C4-2B (cell line): ENCODE results near the gene TTBK2.

Experiments
- ZFX ChIP-seq: fragments of 450-650 bp; IDR thresholded peaks from 2 replicates; pipeline ENCODE4 v1.6.1; 2017
- TF ChIP-seq, protein P1 (sequence below): fragments of 450-650 bp; conservative IDR thresholded peaks from 2 replicates; pipeline ENCODE4 v1.5.1; 2017; ENCODE audit warnings: mild to moderate bottlenecking

DNA sequence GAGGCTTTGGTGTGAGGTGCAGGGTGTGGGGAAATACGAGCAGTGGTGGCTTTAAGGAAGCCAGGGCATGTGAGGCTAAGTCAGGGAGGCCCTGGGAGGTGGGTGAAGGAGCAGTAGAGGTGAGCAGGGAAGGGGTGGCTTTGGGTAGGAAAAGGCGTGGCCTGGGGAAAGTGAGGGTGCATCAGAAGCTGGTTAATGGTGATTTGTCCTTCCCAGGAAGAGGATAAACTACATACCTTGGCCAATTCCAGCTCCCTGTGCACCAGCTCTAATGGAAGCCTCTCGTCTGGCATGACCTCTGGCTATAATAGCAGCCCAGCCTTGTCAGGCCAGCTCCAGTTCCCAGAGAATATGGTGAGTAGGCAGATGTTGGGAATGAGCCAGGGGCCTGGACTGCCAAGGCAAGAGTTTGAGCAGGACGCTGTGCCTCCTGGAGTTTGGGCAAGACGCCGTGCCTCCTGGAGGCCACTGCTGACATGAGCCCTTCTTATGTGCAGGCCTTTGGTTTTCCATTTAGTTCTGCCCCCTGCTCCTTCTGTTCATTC lies 225.0 kb downstream of the TTBK2 start:
- TF ChIP-seq, protein P1, sequence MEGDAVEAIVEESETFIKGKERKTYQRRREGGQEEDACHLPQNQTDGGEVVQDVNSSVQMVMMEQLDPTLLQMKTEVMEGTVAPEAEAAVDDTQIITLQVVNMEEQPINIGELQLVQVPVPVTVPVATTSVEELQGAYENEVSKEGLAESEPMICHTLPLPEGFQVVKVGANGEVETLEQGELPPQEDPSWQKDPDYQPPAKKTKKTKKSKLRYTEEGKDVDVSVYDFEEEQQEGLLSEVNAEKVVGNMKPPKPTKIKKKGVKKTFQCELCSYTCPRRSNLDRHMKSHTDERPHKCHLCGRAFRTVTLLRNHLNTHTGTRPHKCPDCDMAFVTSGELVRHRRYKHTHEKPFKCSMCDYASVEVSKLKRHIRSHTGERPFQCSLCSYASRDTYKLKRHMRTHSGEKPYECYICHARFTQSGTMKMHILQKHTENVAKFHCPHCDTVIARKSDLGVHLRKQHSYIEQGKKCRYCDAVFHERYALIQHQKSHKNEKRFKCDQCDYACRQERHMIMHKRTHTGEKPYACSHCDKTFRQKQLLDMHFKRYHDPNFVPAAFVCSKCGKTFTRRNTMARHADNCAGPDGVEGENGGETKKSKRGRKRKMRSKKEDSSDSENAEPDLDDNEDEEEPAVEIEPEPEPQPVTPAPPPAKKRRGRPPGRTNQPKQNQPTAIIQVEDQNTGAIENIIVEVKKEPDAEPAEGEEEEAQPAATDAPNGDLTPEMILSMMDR, result no peak
- TF ChIP-seq ZFX, result no peak
